ENCODE data around the gene POFUT2. TPM values are rescaled to one million over a fixed set of nuclear protein-coding genes. Genes with fewer than 3 reads are reported as not detected.

Gene POFUT2
- polyA plus RNA-seq, 1 donor from 2014 or later = 25.4 TPM

DNA sequence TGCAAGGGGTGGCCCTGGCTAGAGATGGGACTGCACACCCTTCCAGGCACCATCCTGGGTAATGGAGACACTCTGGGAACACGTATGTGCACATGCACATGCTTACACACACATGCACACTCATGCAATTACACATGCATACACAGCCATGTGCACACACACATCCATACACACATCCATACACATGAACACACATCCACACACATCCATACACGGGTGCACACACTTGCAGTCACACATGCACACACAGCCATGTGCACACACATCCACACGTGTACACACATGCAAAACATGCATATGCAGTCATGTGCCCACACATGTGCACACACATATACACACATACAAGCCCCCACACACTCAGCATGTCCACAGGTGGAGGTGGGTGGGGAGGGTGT, 22.3 kb upstream of the POFUT2 start:
- Histone ChIP-seq H3K27ac (ENCODE audit: low read length) (no peak overlapping the region), H3K4me3 (ENCODE audit: low read length) (no peak overlapping the region)

DNA sequence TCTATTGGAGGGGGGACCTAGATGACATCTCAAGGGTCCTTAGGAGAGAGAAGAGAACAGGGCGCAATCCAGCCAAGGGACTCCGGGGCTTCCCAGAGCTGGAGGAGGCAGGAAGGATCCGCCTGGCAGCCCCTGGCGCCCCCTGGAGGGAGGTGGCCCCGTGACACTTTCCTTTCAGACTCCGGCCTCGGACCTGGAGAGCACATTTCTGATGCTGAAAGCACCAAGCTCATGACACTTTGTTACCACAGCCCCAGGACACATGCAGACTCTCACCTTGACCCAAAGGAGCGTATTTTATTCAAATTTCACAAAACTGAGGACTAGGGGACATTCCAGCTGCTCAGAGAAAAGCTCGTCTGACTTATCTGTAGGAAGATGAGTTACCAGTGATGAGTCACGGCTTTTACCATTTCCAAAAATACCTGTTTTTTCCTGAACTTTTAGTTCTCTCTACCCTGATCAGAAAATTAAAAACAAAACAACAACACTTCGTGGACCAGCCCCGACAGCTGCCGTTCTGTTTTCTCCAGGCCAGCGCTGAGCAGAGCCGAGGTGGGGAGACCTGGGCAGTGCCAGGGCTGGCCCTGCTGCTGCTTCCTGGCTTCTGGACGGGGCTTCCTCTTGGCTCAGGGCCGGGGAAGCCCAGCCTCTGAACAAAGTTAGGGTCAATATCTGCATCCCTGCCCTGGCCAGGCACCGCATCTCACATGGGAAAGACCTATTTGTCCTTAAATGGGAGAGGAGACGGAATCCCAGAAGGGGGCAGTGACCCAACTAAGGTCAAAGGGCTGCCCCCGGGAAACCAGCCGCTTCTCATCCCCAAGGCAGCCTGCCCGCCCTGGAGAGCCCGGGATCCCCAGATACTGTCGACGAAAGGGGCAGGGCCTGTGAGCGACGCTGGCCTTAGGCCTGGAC, 21.6 kb upstream of the POFUT2 start:
- Histone ChIP-seq H3K79me2 (replicated peaks; ENCODE audit: insufficient read depth, low read length) (no peaks in the 10 kb centered on the region), H3K9me3 (ENCODE audit: low read length) (no peaks in the 10 kb centered on the region), H2AFZ (ENCODE audit: low read depth, low read length) (no peak overlapping the region), H3K27me3 (ENCODE audit: insufficient read depth, low read depth, low read length) (no peaks in the 10 kb centered on the region), H3K36me3 (ENCODE audit: insufficient read depth, low read length) (no peaks in the 10 kb centered on the region), H3K27ac (ENCODE audit: low read length) (no peak overlapping the region), H3K4me3 (ENCODE audit: low read length) (no peak overlapping the region), H3F3A (ENCODE audit: insufficient read depth, low read length, poor library complexity, severe bottlenecking) (no peaks in the 10 kb centered on the region), H3K9me2 (ENCODE audit: insufficient read depth, low read length) (no peaks in the 10 kb centered on the region), H3K9ac (ENCODE audit: low read length) (no peak overlapping the region), H4K20me1 (ENCODE audit: insufficient read depth) (no peaks in the 10 kb centered on the region), H3K4me2 (ENCODE audit: low read length) (no peak overlapping the region)
- TF ChIP-seq, protein P1, sequence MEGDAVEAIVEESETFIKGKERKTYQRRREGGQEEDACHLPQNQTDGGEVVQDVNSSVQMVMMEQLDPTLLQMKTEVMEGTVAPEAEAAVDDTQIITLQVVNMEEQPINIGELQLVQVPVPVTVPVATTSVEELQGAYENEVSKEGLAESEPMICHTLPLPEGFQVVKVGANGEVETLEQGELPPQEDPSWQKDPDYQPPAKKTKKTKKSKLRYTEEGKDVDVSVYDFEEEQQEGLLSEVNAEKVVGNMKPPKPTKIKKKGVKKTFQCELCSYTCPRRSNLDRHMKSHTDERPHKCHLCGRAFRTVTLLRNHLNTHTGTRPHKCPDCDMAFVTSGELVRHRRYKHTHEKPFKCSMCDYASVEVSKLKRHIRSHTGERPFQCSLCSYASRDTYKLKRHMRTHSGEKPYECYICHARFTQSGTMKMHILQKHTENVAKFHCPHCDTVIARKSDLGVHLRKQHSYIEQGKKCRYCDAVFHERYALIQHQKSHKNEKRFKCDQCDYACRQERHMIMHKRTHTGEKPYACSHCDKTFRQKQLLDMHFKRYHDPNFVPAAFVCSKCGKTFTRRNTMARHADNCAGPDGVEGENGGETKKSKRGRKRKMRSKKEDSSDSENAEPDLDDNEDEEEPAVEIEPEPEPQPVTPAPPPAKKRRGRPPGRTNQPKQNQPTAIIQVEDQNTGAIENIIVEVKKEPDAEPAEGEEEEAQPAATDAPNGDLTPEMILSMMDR (IDR thresholded peaks at IDR 0.05; ENCODE audit: poor library complexity, severe bottlenecking) = peak; percentile 20
- TF ChIP-seq, protein P2, sequence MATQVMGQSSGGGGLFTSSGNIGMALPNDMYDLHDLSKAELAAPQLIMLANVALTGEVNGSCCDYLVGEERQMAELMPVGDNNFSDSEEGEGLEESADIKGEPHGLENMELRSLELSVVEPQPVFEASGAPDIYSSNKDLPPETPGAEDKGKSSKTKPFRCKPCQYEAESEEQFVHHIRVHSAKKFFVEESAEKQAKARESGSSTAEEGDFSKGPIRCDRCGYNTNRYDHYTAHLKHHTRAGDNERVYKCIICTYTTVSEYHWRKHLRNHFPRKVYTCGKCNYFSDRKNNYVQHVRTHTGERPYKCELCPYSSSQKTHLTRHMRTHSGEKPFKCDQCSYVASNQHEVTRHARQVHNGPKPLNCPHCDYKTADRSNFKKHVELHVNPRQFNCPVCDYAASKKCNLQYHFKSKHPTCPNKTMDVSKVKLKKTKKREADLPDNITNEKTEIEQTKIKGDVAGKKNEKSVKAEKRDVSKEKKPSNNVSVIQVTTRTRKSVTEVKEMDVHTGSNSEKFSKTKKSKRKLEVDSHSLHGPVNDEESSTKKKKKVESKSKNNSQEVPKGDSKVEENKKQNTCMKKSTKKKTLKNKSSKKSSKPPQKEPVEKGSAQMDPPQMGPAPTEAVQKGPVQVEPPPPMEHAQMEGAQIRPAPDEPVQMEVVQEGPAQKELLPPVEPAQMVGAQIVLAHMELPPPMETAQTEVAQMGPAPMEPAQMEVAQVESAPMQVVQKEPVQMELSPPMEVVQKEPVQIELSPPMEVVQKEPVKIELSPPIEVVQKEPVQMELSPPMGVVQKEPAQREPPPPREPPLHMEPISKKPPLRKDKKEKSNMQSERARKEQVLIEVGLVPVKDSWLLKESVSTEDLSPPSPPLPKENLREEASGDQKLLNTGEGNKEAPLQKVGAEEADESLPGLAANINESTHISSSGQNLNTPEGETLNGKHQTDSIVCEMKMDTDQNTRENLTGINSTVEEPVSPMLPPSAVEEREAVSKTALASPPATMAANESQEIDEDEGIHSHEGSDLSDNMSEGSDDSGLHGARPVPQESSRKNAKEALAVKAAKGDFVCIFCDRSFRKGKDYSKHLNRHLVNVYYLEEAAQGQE (IDR thresholded peaks at IDR 0.05; ENCODE audit: borderline replicate concordance) = no peak

More for the DNA sequence above, 22.3 kb upstream of the POFUT2 start:
- TF ChIP-seq, protein P1 (IDR thresholded peaks at IDR 0.05; ENCODE audit: poor library complexity, severe bottlenecking) = no peak
- no peak overlapping the region for H3K4me2 ChIP-seq (ENCODE audit: low read length)
- no peaks in the 10 kb centered on the region for H3K36me3 ChIP-seq (ENCODE audit: insufficient read depth, low read length)
- no peaks in the 10 kb centered on the region for H3K27me3 ChIP-seq (ENCODE audit: insufficient read depth, low read depth, low read length)
- H3F3A ChIP-seq (ENCODE audit: insufficient read depth, low read length, poor library complexity, severe bottlenecking) = no peaks in the 10 kb centered on the region
- H3K9me2 ChIP-seq (ENCODE audit: insufficient read depth, low read length) = no peaks in the 10 kb centered on the region
- H3K9ac ChIP-seq (ENCODE audit: low read length) = no peak overlapping the region
- H4K20me1 ChIP-seq (ENCODE audit: insufficient read depth) = no peaks in the 10 kb centered on the region
- H2AFZ ChIP-seq (ENCODE audit: low read depth, low read length) = no peak overlapping the region
- H3K79me2 ChIP-seq (replicated peaks; ENCODE audit: insufficient read depth, low read length) = no peaks in the 10 kb centered on the region
- no peaks in the 10 kb centered on the region for H3K9me3 ChIP-seq (ENCODE audit: low read length)
